GM21737 (cell line): Measurements from ENCODE around the gene DBH.
"Not testable (repeated sequence)": the region's sequence is repeated elsewhere in the genome, so short reads cannot be mapped to it uniquely, and the experiment has no call there.

Source experiments
- ATAC-seq: cut with Tn5 transposase; IDR thresholded peaks from one replicate; pipeline ENCODE4 v1.9.1; 2021; ENCODE audit warnings: mild to moderate bottlenecking, moderate library complexity; ENCODE audit not compliant: unreplicated experiment

Gene DBH

DNA sequence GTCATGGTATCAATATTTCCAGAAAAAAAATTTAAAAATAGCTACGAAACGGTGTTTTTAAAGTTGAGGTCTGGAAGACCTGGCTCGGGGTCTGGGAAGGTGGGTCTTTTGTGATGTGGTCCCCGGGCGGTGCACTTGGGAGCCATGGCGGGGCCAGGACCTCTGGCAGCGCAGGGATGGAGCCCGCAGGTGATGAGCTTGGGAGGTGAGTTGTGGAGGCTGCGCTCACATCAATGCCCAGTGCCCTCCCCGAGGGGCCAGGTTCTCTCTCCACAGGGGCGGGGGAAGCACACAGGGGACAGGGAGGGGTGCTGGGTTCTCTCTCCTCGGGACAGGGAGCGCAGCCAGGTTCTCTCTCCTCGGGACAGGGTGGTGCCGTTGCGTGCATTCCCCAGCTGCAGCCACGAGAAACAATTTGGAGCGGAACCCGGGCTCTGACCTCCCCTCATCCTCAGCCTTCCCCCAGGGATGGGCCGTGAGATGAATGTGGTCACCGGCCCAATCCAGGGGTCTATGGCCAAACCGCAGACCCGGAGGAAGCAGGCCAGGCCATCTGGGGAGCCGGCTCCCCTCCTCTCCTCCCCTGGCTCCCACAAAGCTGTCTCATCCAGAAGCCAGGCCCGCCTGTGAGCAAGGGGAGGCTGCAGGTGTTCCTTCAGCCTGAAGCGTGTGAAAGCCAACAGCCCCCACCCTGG, 25.8 kb downstream of the DBH start:
- no peak for ATAC-seq

DNA sequence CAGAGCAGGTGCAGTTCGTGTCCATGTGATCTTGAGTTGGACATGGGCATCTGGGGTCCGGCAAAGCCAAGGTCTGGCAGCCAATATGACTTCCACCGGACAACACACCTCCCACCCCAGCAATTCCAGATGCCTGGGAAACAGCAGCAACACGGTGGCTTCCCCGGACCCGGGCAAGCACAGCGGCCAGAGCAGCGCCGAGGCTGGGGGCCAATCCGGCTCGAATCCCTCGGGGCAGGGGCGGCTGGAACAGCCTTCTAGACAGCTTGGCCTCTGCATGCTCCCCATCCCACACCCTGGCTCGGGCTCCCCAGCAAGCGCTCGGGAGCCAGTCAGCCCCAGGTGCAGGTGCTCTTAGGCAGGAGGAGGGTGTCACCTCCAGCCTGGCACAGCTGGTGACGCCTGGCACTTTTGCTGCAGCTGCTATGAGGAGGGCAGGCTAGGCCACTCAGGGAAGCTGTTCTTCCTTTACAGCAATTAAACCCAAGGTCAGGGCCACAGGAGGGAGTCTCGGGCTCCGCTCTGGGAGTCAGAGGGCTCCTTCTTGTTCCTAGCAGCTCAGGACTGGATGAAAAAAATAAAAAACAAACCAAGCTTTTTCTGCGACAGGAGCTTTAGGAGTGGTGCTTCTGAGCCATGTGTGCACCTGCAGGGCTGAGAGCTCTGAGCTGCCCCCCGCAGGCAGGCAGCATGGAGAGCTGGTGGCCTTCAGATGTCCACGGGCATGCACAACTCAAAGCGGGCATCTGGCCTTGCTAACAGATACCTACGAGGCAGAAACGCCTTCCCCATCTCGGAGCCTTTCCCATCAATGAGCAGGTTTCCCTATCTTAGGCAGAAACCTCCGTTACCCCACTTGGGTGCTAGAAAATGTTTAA, 28.2 kb downstream of the DBH start:
- no peak for ATAC-seq

DNA sequence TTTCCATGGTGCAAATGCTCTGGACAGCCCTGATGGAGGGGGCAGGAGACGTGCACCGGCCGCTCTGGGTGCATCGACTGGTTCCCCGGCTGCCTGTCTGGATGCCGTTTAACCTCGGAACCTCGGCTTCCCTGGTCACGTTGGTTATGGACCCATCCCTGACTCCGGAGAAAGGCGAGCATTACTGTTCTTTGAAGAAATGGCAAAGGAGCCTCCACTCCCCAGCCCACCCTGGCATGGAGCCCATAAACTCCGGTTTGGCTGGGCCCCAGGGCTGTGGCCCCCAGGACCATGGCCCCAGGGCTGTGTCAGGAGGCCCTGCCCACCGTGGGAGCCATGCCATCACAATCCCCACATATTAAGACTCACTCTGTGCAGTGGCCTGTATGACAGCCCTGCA, 28.9 kb downstream of the DBH start:
- ATAC-seq, result no peak

DNA sequence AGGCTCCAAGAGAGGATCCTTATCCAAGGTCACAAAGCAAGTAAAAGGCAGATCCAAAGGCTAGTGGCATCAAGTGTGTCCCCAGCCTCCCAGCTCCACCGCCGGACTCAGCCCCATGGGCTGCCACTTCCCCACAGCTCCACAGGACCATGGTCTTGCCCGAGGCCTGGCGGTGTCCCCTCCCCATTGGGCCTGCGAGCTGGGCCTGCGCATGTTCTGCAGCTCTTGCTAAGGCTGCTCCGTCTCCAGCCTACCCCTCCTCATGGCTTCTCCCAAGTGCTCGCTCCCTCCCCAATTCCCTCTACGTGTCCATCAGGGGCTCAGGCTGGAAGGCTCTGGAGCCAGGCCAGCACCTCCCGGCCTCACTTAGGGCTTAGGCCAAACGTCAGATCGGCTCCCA, 29.4 kb downstream of the DBH start:
- no peak for ATAC-seq

DNA sequence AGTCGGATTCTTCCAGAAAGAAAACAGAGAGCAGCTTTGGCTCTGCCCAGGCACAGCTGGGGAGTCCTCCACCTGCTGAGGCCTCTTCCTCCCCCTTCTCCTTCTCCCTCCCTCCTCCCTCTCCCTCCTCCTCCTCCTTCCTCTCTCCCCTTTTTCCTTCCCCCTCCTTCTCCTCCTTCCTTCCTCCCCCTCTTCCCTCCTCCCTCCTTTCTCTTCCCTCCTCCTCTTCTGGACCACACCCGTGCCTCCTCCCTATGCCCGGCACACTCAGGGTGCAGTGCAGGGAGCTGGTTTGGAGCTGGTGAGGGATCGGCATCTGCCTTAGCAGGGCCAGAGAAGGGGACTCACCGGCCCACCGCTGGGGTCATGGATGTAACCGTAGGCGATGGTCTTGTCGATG, 30.2 kb downstream of the DBH start:
- ATAC-seq, result no peak

DNA sequence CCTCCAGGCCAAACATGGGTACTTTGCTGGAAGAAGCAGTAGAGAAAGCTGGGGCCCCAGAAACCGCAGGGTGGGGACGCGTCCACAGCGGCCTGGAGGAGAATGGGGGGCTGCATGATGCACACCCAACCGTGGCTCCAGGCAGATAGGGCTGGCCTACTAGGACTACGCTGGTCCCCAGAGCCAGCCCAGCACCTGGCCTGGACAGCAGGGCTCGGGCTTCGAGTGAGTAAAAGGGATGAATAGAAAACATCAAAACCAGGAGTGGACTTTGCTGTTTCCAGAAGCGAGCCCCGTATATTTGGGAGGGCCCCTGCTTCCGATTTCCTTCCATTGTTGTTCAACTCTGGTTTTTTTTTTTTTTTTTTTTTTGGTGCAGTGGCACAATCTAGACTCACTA, 30.7 kb downstream of the DBH start:
- no peak for ATAC-seq

DNA sequence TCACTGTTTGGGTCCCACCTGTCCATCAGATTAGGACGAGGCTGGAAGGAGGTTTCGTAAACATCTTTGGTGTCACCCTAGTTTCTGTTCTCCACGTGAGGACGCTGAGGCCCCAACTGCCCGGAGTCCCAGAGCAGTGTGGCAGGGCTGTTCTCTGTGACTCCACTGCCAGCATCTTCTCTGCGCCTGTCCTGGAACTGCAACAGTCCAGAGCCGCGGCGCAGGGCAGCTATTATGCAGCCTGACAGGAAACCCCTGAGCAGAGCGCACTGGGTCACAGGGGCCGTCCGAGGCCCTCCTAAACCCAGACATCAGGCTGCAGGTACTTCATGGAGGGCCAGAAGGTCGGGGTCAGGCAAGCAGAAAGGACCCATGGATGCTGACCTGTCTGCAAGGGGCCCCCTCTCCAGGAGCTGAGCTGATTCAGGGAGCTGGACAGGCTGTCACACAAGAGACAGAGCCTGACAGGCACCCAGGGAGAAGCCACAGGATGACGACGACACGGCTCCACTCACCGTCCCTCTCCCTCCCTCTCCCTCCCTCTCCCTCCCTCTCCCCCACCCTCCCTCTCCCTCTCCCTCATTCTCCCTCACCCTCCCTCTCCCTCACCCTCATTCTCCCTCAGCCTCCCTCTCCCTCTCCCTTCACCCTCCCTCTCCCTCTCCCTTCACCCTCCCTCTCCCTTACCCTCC, 31.7 kb downstream of the DBH start:
- no peak for ATAC-seq

DNA sequence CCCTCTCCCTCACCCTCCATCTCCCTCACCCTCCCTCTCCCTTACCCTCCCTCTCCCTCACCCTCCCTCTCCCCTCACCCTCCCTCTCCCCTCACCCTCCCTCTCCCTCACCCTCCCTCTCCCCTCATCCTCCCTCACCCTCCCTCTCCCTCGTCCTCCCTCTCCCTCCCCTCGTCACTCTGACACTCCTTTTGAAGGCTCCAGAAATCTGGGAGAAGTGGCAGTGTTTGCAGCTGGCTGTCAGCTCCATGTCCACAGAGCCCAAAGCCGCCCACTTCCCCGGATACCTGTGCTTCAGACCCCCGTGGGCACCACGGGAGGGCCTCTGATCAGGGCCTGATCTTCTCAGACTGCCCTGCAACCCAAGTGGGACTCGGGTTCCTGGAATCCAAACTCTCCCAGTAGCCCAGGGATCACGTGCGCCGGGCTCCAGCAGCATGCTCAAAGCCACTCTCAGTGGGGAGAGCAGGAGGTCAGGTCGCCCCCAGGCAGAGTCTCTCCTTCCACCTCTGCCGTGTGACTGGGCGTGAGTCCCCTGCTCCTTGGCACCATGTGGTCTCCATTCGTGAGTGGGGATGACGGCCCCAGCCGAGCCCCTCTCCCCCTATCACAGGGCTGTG, 33.1 kb downstream of the DBH start:
- no peak for ATAC-seq

DNA sequence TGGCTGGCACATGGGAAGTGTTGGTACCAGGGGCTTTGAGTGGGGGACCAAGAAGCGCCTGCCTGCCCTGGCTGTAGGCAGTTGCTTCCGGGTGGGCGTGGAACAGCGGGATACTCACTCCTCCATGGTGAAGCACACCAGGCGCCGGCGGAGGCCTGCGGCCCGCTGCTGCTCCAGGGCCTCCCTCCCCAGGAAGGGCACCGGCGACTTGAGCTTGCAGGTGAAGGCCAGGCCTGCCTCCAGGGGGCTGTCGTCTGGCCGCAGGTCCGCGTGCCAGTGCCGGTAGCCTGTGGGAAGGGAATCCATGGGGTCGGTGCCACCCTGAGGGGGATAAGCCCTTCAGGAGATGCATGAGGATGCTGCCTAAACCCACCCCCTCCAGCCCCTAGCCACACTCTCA, 34.3 kb downstream of the DBH start:
- no peak for ATAC-seq

DNA sequence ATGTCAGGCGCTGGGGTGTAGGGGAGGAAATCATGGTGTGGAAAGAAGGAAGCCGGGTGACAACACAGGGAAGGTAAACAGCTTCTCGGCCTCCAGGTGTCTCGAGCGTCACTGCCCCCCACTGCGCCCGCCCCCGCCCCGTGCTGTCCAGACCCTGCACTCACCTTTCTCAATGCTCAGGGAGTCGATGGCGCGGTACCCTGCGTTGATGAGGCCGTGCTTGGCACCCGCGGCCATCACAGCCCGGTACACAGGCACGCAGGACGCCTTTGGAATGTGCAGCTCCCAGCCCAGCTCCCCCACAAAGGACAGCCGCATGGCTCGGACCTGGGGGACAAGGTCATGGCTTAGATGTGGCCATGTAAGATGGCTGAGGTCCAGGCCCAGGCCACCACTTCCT, 35.2 kb downstream of the DBH start:
- ATAC-seq, result no peak

DNA sequence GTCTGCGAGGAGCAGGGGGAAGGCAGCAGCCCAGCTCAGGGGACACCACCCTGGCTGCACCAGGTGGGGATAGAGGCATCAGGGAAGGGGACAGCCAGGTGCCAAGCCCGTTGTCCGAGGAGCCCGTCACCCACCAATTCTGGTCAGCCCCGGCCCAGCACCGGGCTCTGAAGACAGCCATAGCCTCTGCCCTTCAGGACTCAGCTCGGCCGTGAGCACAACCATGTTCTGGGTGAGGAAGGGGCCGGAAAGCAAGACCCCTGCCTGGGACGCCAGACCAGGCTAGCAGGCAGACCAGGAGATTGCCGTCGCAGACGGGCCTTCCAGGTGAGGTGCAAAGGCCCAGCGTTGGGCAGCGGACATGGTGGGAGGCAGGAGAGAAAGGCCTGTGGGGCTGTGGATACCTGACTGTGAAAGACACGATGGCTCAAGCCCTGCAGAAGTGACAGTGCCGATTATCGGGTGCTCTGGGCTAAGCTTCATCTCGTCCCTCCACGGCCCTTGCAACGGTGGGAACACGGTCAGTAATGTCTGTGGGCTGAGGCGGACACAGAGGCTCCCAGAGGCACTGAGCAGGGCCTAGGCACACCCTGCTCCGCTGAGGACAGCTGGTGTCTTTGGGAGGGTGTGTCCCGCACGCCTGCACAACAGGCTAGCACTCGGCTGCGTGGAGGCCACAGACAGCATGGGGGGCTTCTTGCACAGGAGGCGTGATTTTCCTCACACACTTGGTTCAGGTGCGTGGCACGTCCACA, 36.5 kb downstream of the DBH start:
- ATAC-seq, result no peak

DNA sequence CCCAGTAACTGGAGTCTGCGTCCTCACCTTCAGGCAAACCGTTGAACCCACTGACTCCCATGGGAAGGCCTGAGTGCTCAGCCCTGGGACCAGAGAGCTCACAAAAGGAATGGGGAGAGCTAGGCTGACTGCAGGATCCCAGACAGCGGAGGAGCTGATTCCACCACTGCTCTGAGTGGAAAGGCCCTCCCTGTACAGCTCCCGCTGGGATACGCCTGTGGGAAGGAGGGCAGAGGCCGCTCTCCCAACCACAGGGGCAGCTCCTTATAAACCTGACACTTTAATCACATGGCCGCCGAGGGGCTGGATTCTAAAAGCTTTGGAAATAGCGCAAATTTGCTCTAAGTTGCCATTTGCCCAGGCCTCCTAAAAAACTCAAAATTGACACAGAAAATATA, 37.1 kb downstream of the DBH start:
- no peak for ATAC-seq

DNA sequence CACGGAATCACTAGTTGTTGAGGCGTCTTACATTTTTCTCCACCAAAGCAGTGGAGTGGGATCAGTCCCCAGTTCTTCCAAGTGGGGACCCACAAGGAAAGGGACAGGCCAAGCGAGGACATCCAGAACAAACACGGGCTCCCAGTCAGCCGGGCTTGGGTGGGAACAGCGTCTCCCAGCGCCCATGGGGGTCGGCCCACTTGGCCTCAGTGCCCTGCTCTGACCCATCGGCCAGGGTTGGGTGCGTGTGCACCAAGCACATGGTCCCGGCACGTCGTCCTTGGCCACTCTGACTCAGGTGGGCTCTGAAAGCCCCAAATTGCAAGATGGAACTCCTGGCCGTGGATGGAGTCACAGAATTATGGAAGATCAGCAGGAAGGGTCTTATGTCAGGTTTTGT, 37.9 kb downstream of the DBH start:
- ATAC-seq, result no peak

DNA sequence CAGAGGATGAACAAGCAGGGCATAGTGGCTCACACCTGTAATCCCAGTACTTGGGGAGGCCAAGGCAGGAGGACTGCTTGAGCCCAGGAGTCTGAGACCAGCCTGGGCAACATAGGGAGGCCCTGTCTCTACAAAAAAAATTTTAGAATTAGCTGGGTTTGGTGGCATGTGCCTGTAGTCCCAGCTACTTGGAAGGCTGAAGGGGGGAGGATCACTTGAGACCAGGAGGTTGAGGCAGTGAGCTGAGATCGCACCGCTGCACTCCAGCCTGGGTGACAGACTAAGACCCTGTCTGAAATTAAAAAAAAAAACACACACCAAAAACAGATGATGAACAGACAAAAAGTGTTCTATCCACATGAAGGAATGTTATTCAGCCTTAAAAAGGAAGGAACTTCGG, 39.6 kb downstream of the DBH start:
- not testable (repeated sequence) for ATAC-seq

DNA sequence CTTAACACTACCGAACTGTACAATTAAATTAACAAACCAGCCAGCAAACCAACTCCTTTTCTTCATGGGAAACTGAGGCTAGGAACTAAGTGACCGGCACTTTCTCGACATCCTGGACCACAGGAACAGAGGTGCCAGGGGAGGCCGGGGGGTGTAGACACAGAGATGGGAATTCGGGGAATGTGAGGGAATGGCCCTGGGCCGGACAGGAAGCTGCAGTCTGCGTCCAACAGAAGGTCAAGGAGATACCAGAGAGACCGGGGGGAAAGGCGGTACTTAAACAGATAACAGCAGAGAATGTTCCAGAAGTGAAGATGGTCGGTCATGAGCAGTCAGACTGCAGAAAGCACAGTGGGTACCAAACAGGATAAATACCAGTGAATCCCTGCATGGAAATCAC, 40.3 kb downstream of the DBH start:
- ATAC-seq, result no peak

DNA sequence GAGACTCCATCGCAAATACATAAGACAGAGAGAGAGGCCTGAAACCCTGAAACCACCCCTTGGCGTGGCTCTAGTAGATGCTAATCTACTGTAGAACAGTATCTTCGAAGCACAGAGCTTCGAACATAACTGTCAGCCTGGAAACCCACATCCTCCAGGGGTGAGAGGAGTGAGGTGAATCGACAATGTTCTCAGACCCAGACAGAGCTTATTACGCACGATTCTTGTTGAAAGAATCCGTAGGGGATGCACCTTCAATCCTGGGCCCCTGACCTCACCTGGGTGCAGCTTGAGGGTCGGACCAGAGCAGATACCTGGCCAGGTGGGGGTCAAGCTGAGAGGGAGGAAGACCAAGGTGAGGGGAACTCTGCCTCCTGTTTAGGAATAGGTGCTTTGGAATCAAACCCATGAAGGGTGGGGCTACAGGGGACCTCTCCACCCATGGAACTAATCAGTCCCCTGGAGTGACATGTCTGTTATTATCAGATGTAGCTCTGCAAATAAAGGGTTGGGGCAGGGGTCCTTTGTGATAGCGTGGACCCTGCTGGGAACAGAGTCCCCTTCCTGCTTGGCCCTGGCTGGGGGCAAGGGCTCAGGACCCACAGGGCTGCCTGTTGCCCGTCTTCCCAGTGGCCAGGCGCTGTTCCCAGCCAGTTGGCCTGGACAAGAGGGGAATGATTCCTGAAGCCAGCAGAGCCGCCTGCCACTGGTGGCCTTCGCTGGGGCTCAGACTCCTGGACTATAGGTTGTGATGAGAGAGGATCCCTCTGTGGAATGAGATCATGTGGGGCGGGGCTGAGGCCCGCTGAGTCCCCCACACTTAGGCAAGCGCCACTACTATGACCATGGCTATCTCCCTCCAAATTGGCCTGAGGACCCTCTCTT, 41.2 kb downstream of the DBH start:
- no peak for ATAC-seq

DNA sequence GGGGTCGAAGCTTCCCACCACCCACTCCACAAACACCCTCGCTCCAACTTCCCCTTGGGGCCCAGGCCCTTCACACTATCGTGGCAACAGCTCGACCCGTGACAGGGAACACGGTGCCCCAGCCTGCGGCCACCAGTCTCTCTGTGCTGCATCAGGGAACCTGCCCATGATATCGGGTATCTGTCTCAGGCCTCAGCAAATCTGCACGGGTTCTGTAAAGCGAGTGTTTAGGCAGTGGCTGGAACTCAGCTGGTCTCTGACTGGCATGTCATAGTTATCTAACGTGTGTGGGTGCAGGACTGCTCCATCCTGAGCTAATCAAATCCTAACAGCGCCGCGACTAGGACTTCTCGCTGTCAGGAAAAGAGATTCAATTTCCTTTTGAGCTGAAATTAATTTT, 42.9 kb downstream of the DBH start:
- ATAC-seq, result no peak

DNA sequence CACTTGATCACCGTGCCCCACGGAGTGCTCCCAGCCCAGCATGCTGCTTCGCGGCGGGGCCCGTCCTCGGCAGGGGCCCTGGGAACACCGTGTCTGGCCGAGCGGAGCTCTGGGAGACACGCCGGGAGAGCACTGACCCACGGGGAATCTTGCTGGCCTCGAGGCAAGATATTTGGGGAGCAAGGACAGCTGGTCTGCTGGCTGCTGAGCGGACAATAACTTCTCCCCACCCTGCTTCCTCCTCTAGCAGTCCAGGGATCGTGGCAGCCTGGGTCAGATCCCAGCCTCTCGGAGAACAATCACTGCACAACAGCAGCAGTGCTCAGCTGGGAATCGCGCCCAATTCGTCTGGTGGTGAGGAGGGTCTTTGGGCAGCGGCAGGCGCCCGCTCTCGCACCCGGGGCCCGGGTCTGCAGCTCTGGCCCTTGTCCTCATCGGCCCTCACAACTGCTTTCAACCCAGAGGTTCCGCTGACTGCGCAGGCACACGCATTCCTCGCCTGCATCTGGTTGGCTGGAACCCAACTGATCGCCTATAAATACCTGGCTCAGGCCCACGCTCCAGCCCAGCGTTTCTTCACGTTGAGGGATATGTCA, 43.4 kb downstream of the DBH start:
- ATAC-seq, result no peak

DNA sequence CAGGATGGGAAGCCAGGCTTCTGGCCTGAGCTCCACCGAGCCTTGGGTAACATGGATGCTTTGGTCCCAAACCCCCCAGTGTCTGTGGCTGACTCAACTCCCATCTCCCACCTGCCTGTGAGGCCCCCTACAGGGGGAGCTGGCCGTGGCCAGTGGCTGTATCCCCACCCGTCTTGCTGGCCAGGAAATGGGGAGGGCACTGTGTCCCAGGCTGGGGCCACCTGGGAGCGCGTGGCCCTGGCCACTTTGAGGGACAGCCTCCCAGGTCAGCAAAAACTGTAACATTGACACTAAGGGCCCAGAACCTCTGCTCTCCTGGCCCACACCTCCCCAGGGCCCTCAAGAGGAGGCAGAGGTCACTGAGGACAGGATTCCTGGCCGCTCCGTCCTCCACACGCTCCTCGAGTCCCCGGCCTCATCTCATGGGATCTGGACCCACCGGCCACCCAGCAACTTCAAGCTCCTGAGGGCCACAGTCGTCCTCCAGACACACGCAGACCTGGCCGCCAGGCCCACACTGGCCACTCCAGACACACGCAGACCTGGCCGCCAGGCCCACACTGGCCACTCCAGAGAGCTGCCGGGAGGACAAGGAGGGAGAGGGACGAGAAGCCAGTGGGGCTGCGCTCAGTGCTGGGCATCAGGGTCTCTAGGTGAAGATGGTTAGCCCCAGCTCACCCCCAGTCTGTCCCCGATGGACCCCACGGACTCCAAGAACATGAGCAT, 44.2 kb downstream of the DBH start:
- ATAC-seq, result no peak
